Endothelial cell of umbilical vein (primary cell): ENCODE data around the gene PLEKHG5.

ENCODE experiments used
- CTCF ChIP-seq, 2 donors: IDR thresholded peaks; 1 replicate in 1 of 2; 2 replicates in 1 of 2; pipeline ENCODE4 v1.5.1; 2011; ENCODE audit warnings: low read length in 2 of 2, mild to moderate bottlenecking in 2 of 2, moderate library complexity in 2 of 2, control low read depth in 1 of 2, inconsistent platforms in 1 of 2, low read depth in 1 of 2; ENCODE audit not compliant: insufficient read depth in 1 of 2; ENCODE audit errors: extremely low read depth in 1 of 2
- EZH2 ChIP-seq: IDR thresholded peaks from 2 replicates; pipeline ENCODE4 v1.6.1; 2012; ENCODE audit warnings: borderline replicate concordance, low read depth, mild to moderate bottlenecking, moderate library complexity, low read length, inconsistent platforms; ENCODE audit not compliant: severe bottlenecking
- MAX ChIP-seq: IDR thresholded peaks from 2 replicates; pipeline ENCODE4 v1.6.1; 2011; ENCODE audit not compliant: insufficient read depth, insufficient read length
- POLR2A ChIP-seq: IDR thresholded peaks from 2 replicates; pipeline ENCODE4 v1.6.1; 2012; ENCODE audit warnings: low read depth, mild to moderate bottlenecking, control low read depth, low read length
- POLR2AphosphoS5 ChIP-seq: IDR thresholded peaks from 2 replicates; pipeline ENCODE4 v1.6.1; 2012; ENCODE audit warnings: low read depth, mild to moderate bottlenecking, control low read depth, low read length, moderate library complexity; ENCODE audit not compliant: insufficient read depth

DNA sequence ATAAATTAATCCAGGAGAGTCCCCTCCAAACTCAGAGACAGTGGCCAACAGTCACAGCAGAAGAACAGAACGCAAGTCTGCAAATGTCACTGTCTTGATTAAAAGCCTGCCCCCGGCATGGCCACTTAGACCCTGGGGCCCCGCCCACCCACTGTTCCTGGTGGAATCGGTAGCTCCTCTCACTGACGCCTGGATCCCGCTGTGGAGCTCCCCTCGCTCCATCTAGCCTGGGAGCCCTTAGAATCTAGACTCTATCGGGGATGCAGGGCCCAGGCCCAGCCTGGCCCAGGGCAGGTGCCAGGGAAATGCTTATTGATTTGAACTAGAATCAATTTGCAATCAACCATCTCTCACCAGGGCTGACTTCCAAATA, 21.4 kb upstream of the PLEKHG5 start:
- TF ChIP-seq CTCF (IDR thresholded peaks at IDR 0.05; ENCODE audit: extremely low read depth in 1 of 2, insufficient read depth in 1 of 2, low read depth in 1 of 2, low read length in 2 of 2) = no peak
- no peak for TF ChIP-seq POLR2AphosphoS5
- no peak for TF ChIP-seq MAX
- no peak for TF ChIP-seq POLR2A
- no peak for TF ChIP-seq EZH2
